H1 (cell line): Measurements from ENCODE around the gene ANXA2R. TPM values are rescaled to one million over a fixed set of nuclear protein-coding genes. Genes with fewer than 3 reads are reported as not detected.
"Not testable (repeated sequence)": the region's sequence is repeated elsewhere in the genome, so short reads cannot be mapped to it uniquely, and the experiment has no call there.

Experiments
- CTCF ChIA-PET: fragments of 300-600 bp; sonication (Branson Sonifier 250); formaldehyde crosslinking; loops from one replicate; lab custom pipeline; 2021; ENCODE audit not compliant: partially characterized antibody; lab: Charles Lee
- POLR2A ChIA-PET: fragments of 300-600 bp; sonication (Branson Sonifier 250); formaldehyde crosslinking; loops from one replicate; lab custom pipeline; 2021; ENCODE audit warnings: inconsistent platforms; ENCODE audit not compliant: partially characterized antibody; lab: Charles Lee
- DNase-seq, 2 experiments: peaks; one replicate each; pipeline versions ENCODE4 v3.0.0 to v3.0.0-alpha.2; 2010 to 2022; ENCODE audit warnings: low spot score in 2 of 2, low read depth in 1 of 2, mixed read lengths in 1 of 2
- FAIRE-seq: peaks from 2 replicates; lab custom pipeline; 2011; peaks lifted over from hg19 to GRCh38; lab: Jason Lieb, UNC
- H2AFZ ChIP-seq: 2 replicates; pipeline ENCODE4 v1.8.1; 2012; ENCODE audit warnings: low read length, inconsistent platforms
- H2AK5ac ChIP-seq: 2 replicates; pipeline ENCODE4 v1.6.1; 2013; ENCODE audit warnings: low read depth, low read length
- H2BK120ac ChIP-seq: replicated peaks from 2 replicates; pipeline ENCODE3; 2013; ENCODE audit warnings: low read depth, low read length, inconsistent platforms
- H2BK12ac ChIP-seq: 2 replicates; pipeline ENCODE4 v1.6.1; 2013; ENCODE audit warnings: low read depth, low read length
- H2BK15ac ChIP-seq: 2 replicates; pipeline ENCODE4 v1.6.1; 2013; ENCODE audit warnings: low read length
- H2BK20ac ChIP-seq: 2 replicates; pipeline ENCODE4 v1.6.1; 2013; ENCODE audit warnings: low read length
- H2BK5ac ChIP-seq: 2 replicates; pipeline ENCODE4 v1.6.1; 2013; ENCODE audit warnings: low read depth, low read length
- H3K14ac ChIP-seq: 2 replicates; pipeline ENCODE4 v1.6.1; 2013; ENCODE audit warnings: inconsistent platforms; ENCODE audit not compliant: insufficient read length
- H3K18ac ChIP-seq: 2 replicates; pipeline ENCODE4 v1.6.1; 2013; ENCODE audit warnings: low read length; ENCODE audit errors: extremely low read depth
- H3K23ac ChIP-seq: 2 replicates; pipeline ENCODE4 v1.6.1; 2013; ENCODE audit warnings: inconsistent platforms; ENCODE audit not compliant: insufficient read length
- H3K23me2 ChIP-seq: 2 replicates; pipeline ENCODE4 v1.6.1; 2013; ENCODE audit warnings: low read depth, low read length
- H3K27ac ChIP-seq: 2 replicates; pipeline ENCODE4 v1.6.1; 2011; ENCODE audit warnings: low read depth, low read length, inconsistent platforms
- H3K27me3 ChIP-seq, 4 experiments: replicated peaks in 1 of 4; 1 replicate in 1 of 4; 2 replicates in 3 of 4; pipeline versions ENCODE4 v1.6.1 to v1.8.1; 2011 to 2013; ENCODE audit warnings: low read length in 3 of 4, mild to moderate bottlenecking in 3 of 4, inconsistent platforms in 2 of 4, mixed read lengths in 2 of 4, moderate library complexity in 1 of 4; ENCODE audit not compliant: control insufficient read depth in 3 of 4, insufficient read depth in 3 of 4; ENCODE audit errors: extremely low read depth in 1 of 4
- H3K36me3 ChIP-seq, 4 experiments: 2 replicates each; pipeline versions ENCODE4 v1.6.1 to v1.8.1; 2011 to 2013; ENCODE audit warnings: mild to moderate bottlenecking in 4 of 4, low read length in 3 of 4, moderate library complexity in 2 of 4, control low read depth in 1 of 4, inconsistent platforms in 1 of 4; ENCODE audit not compliant: insufficient read depth in 4 of 4, control insufficient read depth in 2 of 4
- H3K4ac ChIP-seq: replicated peaks from 2 replicates; pipeline ENCODE3; 2013; ENCODE audit warnings: low read length, low read depth, mixed read lengths, inconsistent platforms; ENCODE audit not compliant: insufficient read length
- H3K4me1 ChIP-seq, 4 experiments: replicated peaks in 1 of 4; 1 replicate in 1 of 4; 2 replicates in 3 of 4; pipeline versions ENCODE4 v1.6.1 to v1.8.1; 2011 to 2013; ENCODE audit warnings: low read length in 3 of 4, inconsistent platforms in 2 of 4, mixed read lengths in 1 of 4; ENCODE audit not compliant: insufficient read depth in 4 of 4, control insufficient read depth in 3 of 4
- H3K4me2 ChIP-seq, 2 experiments: 2 replicates each; pipeline versions ENCODE4 v1.6.1 to v1.8.1; 2011 to 2013; ENCODE audit warnings: low read depth in 2 of 2, low read length in 2 of 2, control low read depth in 1 of 2, inconsistent platforms in 1 of 2, mild to moderate bottlenecking in 1 of 2; ENCODE audit not compliant: insufficient read depth in 1 of 2
- H3K4me3 ChIP-seq, 4 experiments: fragments of 200-600, 300-600 bp in 1 of 4; sonication (generic), shearing (Covaris generic), sonication (Bioruptor Twin) in 1 of 4; 2 replicates each; pipeline versions ENCODE4 v1.5.1 to v1.8.1; 2011 to 2016; ENCODE audit warnings: low read length in 4 of 4, low read depth in 3 of 4, control low read depth in 2 of 4, inconsistent platforms in 2 of 4, mild to moderate bottlenecking in 2 of 4, mixed read lengths in 1 of 4, moderate library complexity in 1 of 4; ENCODE audit not compliant: insufficient read depth in 2 of 4; ENCODE audit errors: extremely low read depth in 1 of 4
- H3K56ac ChIP-seq: replicated peaks from 2 replicates; pipeline ENCODE3; 2013; ENCODE audit warnings: low read depth, mild to moderate bottlenecking, mixed read lengths, low read length, inconsistent platforms; ENCODE audit not compliant: insufficient read length
- H3K79me1 ChIP-seq: 2 replicates; pipeline ENCODE4 v1.6.1; 2013; ENCODE audit warnings: low read depth, low read length, control low read depth
- H3K79me2 ChIP-seq, 2 experiments: 2 replicates each; pipeline versions ENCODE4 v1.6.1 to v1.8.1; 2012 to 2013; ENCODE audit warnings: low read length in 2 of 2, mild to moderate bottlenecking in 2 of 2, inconsistent platforms in 1 of 2; ENCODE audit not compliant: insufficient read depth in 2 of 2, control insufficient read depth in 1 of 2
- H3K9ac ChIP-seq, 4 experiments: replicated peaks in 1 of 4; 1 replicate in 1 of 4; 2 replicates in 3 of 4; pipeline versions ENCODE4 v1.6.1 to v1.8.1; 2011 to 2013; ENCODE audit warnings: low read depth in 3 of 4, low read length in 3 of 4, control low read depth in 2 of 4, mild to moderate bottlenecking in 2 of 4, moderate library complexity in 2 of 4, inconsistent platforms in 1 of 4; ENCODE audit errors: extremely low read depth in 1 of 4
- H3K9me3 ChIP-seq, 2 experiments: 2 replicates each; pipeline versions ENCODE4 v1.6.1 to v1.8.1; 2012 to 2013; ENCODE audit warnings: mild to moderate bottlenecking in 2 of 2, moderate library complexity in 2 of 2, control low read depth in 1 of 2, inconsistent platforms in 1 of 2, low read depth in 1 of 2, low read length in 1 of 2, mixed read lengths in 1 of 2; ENCODE audit not compliant: insufficient read depth in 2 of 2
- H4K20me1 ChIP-seq, 2 experiments: replicated peaks in 1 of 2; 2 replicates each; pipeline versions ENCODE3 to v1.8.1; 2011 to 2013; ENCODE audit warnings: inconsistent platforms in 2 of 2, low read length in 2 of 2, mild to moderate bottlenecking in 1 of 2; ENCODE audit not compliant: insufficient read depth in 2 of 2, control insufficient read depth in 1 of 2
- H4K5ac ChIP-seq: 2 replicates; pipeline ENCODE4 v1.6.1; 2013; ENCODE audit warnings: low read length, low read depth, mixed read lengths, inconsistent platforms; ENCODE audit not compliant: insufficient read length
- H4K8ac ChIP-seq: 2 replicates; pipeline ENCODE4 v1.8.0; 2013; ENCODE audit warnings: mild to moderate bottlenecking, moderate library complexity, low read length, inconsistent platforms; ENCODE audit not compliant: insufficient read depth; ENCODE audit errors: extremely low read depth
- H4K91ac ChIP-seq: replicated peaks from 2 replicates; pipeline ENCODE3; 2013; ENCODE audit warnings: low read length, mixed read lengths, inconsistent platforms; ENCODE audit not compliant: insufficient read length
- POLR2AphosphoS5 ChIP-seq: IDR thresholded peaks from 2 replicates; pipeline ENCODE4 v1.6.1; 2011; ENCODE audit warnings: low read depth, low read length
- RNF2 ChIP-seq: fragments of 200-900, 300-1000 bp; sonication (generic); IDR thresholded peaks from 2 replicates; pipeline ENCODE4 v1.7.1; 2016; ENCODE audit warnings: borderline replicate concordance, low read depth, mild to moderate bottlenecking, antibody characterized with exemption, low read length; ENCODE audit not compliant: poor library complexity, severe bottlenecking; ENCODE audit errors: missing control alignments
- SRF ChIP-seq: IDR thresholded peaks from 2 replicates; pipeline ENCODE4 v1.6.1; 2011; ENCODE audit warnings: mild to moderate bottlenecking, low read depth, low read length, moderate library complexity
- TAF7 ChIP-seq: optimal IDR thresholded peaks from 2 replicates; pipeline ENCODE3; 2011; ENCODE audit warnings: low read depth, mild to moderate bottlenecking, inconsistent platforms, low read length, moderate library complexity, borderline replicate concordance
- TCF12 ChIP-seq: IDR thresholded peaks from 2 replicates; pipeline ENCODE4 v1.6.1; 2011; ENCODE audit warnings: low read depth, mild to moderate bottlenecking, low read length
- WGBS, 2 experiments: shearing (Covaris generic) in 1 of 2; methylation state at CpG; one replicate each; pipeline versions ENCODE4 v1.1.6 to v1.1.7; 2013 to 2015; ENCODE audit warnings: low lambda C conversion rate in 2 of 2, mixed read lengths in 2 of 2, inconsistent platforms in 1 of 2, low coverage in 1 of 2, missing lambda C conversion rate in 1 of 2; ENCODE audit not compliant: insufficient replicate concordance in 2 of 2, insufficient coverage in 1 of 2, insufficient read length in 1 of 2; ENCODE audit errors: extremely low coverage in 1 of 2, missing lambda C conversion rate in 1 of 2; 5-methylcytosine and 5-hydroxymethylcytosine counted together
- polyA plus RNA-seq, 7 experiments: library from polyadenylated mRNA; depleted of rRNA in 3 of 7; stranded (reverse) in 5 of 7; unstranded in 2 of 7; fragments of >200 nt in 5 of 7; fragments of 200-250 nt in 2 of 7; gene quantifications; 1 replicate in 5 of 7; 2 replicates in 1 of 7; 4 replicates in 1 of 7; pipeline versions ENCODE4 v1.2.1 to v1.2.3, GENCODE V29; 2011 to 2013; ENCODE audit warnings: missing spikeins in 2 of 7, mixed read lengths in 2 of 7
- total RNA-seq: library from RNA; stranded (reverse); fragmentation: NEBNext Ultra II Directional; extraction: Animal tissue kit (Norgen Biotek cat#: 25700); gene quantifications from 2 replicates; pipeline ENCODE4 v1.2.1, GENCODE V29; 2021

Gene ANXA2R
- total and polyA plus RNA-seq, 2 of the 8 experiments (the other 6 are each of a cell fraction or from before 2014, with no cell fraction given) = 0.08 to 0.17 TPM

DNA sequence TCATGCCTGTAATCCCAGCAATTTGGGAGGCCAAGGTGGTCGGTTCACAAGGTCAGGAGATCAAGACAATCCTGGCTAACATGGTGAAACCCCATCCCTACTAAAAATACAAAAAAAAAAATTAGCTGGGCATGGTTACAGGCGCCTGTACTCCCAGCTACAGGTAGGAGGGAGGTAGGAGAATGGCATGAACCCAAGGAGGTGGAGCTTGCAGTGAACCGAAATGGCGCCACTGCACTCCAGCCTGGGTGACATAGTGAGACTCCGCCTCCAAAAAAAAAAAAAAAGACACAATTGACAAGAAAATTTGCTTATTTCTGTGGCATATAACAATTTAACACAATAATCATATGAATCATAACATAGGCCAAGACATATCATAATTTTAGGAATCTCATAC, 45.3 kb upstream of the ANXA2R start (continued):
- TF ChIP-seq SRF = no peak
- TF ChIP-seq TCF12 = no peak
- TF ChIP-seq POLR2AphosphoS5 = no peak
- no peak for TF ChIP-seq RNF2
- TF ChIP-seq TAF7 = no peak

- H4K91ac ChIP-seq, H3K4ac ChIP-seq, H2BK15ac ChIP-seq, H3K23me2 ChIP-seq, H4K5ac ChIP-seq, H3K4me3 ChIP-seq, H3K36me3 ChIP-seq, H3K4me1 ChIP-seq, H2BK120ac ChIP-seq, H3K9ac ChIP-seq, H2BK20ac ChIP-seq, FAIRE-seq, H3K14ac ChIP-seq, H3K79me1 ChIP-seq, H2BK12ac ChIP-seq, H3K27me3 ChIP-seq, H2BK5ac ChIP-seq, H3K56ac ChIP-seq, H2AK5ac ChIP-seq, H4K20me1 ChIP-seq, H4K8ac ChIP-seq, H3K23ac ChIP-seq, POLR2A ChIA-PET, H3K79me2 ChIP-seq, DNase-seq, H3K4me2 ChIP-seq, H3K18ac ChIP-seq, H3K27ac ChIP-seq, H2AFZ ChIP-seq: not testable (repeated sequence)
- 90% methylated on average over 7 of the region's 7 CpGs; no CpG with 5 or more reads in 1 of the 2 experiments for WGBS, 2 experiments
- CTCF ChIA-PET = interaction anchor here (0.6 to 1.3 kb wide), 4 partner anchors 21 to 1802 kb away, joined by 3 to 5 read pairs (median 4); no protein-coding TSS in a partner anchor
- peaks cover 10 to 12% of the 10 kb centered on the region in 2 experiments for H3K9me3 ChIP-seq
Measured at GRCh38 chr5:43084468-43084867, 44.3 kb upstream of the ANXA2R start.
